ENCODE measurements around the gene RAP1GAP2.
"Not testable (repeated sequence)": the region's sequence is repeated elsewhere in the genome, so short reads cannot be mapped to it uniquely, and the experiment has no call there.

Gene RAP1GAP2

DNA sequence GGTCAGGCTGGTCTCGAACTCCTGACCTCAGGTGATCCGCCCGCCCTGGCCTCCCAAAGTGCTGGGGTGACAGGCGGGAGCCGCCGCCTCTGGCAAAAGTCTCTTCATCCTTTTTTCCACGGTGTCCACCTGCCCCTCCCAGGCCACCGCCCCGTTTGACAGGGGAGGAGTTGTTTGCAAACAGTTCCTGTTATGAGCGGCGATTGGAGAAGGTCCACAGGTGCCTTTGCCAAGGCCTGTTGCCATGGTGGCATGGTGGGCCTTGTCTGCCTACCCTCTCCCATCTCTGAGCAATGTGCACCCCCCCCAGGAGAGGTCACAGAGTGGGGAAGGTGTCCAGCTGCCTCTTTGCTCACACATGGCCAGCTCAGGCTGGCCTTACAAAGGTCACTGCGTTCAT lies 16.0 kb upstream of the RAP1GAP2 start:
- TF ChIP-seq, protein P1, sequence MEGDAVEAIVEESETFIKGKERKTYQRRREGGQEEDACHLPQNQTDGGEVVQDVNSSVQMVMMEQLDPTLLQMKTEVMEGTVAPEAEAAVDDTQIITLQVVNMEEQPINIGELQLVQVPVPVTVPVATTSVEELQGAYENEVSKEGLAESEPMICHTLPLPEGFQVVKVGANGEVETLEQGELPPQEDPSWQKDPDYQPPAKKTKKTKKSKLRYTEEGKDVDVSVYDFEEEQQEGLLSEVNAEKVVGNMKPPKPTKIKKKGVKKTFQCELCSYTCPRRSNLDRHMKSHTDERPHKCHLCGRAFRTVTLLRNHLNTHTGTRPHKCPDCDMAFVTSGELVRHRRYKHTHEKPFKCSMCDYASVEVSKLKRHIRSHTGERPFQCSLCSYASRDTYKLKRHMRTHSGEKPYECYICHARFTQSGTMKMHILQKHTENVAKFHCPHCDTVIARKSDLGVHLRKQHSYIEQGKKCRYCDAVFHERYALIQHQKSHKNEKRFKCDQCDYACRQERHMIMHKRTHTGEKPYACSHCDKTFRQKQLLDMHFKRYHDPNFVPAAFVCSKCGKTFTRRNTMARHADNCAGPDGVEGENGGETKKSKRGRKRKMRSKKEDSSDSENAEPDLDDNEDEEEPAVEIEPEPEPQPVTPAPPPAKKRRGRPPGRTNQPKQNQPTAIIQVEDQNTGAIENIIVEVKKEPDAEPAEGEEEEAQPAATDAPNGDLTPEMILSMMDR (IDR thresholded peaks at IDR 0.05; ENCODE audit: low read depth, low read length): no peak
- H3K4me3 ChIP-seq (ENCODE audit: low read depth, low read length): no peak overlapping the region

DNA sequence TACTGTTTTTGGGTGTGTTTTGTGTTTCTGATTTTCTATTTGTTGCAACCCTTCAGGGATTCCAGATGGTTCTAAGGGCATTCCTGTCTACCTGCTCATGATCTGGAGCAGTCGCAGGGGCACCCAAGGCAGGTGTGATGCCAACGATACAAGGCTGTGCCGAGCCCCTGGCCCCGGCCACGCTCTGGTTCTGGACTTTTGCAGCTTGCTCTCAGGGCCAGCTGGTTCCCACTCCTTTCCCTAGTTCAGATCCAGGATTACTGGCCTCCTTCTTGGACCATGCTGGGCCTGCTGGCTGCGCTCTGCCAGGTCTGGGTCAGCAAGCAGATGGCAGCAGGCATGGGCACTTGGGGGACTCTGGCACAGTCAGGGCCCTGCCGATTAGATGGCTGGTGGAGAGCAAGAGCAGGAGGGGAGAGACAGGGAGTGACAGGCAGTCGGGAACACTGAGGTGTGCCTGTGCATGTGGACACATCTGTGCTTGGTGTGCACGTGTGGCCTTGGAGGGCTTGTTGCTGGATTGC lies 15.2 kb upstream of the RAP1GAP2 start:
- no peak overlapping the region for H3K4me3 ChIP-seq (ENCODE audit: low read depth, low read length)
- TF ChIP-seq, protein P1 (IDR thresholded peaks at IDR 0.05; ENCODE audit: low read depth, low read length): no peak

DNA sequence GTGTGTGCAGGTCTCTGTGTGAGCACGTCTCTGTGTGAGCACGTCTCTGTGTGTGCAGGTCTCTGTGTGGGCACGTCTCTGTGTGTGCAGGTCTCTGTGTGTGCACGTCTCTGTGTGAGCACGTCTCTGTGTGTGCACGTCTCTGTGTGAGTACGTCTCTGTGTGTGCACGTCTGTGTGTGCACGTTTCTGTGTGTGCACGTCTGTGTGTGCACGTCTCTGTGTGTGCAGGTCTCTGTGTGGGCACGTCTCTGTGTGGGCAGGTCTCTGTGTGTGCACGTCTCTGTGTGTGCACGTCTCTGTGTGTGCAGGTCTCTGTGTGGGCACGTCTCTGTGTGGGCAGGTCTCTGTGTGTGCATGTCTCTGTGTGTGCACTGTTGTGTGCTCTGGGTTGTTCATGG lies 14.6 kb upstream of the RAP1GAP2 start:
- H3K4me3 ChIP-seq (ENCODE audit: low read depth, low read length): not testable (repeated sequence)

DNA sequence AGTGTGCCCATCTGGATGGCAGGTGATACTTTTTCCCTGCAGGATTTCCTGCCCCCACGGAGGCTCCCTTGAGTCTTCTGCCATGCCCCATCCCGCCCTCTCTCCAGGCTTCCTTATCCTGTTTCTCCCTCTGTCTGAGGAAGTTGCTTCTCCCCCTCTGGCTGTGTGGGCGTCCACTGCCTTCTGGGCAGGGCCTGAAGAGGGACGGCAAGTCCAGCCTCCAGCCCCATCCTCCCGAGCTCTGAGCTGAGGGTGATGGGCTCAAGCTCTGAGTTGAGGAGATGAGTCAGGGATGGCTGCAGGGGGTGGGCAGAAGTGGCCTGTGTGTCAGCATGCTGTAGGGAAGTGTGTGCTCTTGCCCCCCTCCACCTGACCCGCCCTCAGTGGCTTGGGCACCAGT lies 14.2 kb upstream of the RAP1GAP2 start:
- TF ChIP-seq, protein P1 (IDR thresholded peaks at IDR 0.05; ENCODE audit: low read depth, low read length): no peak
- no peak overlapping the region for H3K4me3 ChIP-seq (ENCODE audit: low read depth, low read length)

DNA sequence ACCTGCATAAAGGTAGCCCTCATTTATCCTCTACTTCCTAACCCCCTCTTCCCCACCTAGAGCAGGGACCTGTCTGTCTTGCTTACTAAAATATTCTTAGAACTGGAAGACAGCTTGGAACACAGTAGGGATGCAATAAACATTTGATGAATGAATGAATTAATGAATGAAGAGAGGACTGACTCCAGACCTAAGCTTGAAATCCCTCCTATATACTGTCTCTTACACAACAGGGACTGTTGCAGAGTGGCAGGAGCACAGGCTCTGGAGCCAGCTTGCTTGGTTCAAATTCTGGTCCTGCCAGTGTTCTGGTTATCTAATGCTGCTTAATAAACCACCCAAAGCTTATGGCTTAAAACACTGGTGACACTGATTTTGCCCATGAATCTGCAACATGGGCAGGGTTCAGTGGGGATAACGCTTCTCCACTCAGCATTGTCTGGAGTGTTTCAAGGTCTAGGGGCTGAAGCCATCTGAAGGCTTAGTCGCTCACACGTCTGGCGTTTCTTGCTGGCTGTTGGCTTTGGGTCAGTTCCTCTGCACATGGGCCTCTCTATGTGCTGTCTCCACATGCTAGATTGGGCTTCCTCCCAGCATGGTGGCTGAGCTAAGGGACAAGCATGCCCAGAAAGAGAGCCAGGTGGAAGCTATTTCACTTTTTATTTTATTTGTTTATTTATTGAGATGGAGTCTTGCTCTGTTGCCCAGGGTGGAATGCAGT lies 12.8 kb upstream of the RAP1GAP2 start:
- no peak overlapping the region for H3K4me3 ChIP-seq (ENCODE audit: low read depth, low read length)
- TF ChIP-seq, protein P1 (IDR thresholded peaks at IDR 0.05; ENCODE audit: low read depth, low read length): no peak

DNA sequence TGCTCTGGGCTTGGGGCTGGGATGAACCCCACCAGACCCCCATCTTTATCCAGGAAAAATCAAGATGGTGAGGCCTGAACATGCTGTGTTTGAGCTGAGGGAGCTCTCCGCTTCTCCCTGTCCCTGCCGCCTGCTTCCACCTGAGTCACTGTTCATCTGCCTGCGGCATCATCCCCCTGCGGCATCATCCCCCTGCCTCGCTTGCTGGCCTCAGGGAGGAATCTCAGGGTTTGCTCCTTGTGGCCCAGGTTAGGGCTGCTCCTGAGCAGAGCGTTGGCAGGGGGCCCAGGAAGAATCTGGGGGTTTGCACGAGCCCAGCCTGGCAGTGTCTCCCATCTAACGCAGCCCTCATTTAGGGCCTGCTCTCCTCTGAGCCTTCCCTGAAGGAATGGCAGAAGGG lies 11.4 kb upstream of the RAP1GAP2 start:
- TF ChIP-seq, protein P1 (IDR thresholded peaks at IDR 0.05; ENCODE audit: low read depth, low read length): no peak
- no peak overlapping the region for H3K4me3 ChIP-seq (ENCODE audit: low read depth, low read length)

DNA sequence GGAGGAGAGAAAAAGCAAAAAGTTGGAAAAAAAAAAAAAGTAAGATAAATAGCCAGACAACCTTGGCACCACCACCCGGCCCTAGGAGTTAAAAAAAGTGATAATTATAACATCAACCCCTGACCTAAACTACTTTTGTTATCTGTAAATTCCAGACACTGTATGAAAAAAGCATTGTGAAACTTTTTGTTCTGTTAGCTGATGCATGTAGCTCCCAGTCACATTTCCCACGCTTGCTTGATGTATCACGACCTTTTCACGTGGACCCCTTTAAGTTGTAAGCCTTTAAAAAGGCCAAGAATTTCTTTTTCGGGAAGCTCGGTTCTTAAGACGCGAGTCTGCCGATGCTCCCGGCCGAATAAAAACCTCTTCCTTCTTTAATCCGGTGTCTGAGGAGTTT lies 10.9 kb upstream of the RAP1GAP2 start:
- H3K4me3 ChIP-seq (ENCODE audit: low read depth, low read length): not testable (repeated sequence)

DNA sequence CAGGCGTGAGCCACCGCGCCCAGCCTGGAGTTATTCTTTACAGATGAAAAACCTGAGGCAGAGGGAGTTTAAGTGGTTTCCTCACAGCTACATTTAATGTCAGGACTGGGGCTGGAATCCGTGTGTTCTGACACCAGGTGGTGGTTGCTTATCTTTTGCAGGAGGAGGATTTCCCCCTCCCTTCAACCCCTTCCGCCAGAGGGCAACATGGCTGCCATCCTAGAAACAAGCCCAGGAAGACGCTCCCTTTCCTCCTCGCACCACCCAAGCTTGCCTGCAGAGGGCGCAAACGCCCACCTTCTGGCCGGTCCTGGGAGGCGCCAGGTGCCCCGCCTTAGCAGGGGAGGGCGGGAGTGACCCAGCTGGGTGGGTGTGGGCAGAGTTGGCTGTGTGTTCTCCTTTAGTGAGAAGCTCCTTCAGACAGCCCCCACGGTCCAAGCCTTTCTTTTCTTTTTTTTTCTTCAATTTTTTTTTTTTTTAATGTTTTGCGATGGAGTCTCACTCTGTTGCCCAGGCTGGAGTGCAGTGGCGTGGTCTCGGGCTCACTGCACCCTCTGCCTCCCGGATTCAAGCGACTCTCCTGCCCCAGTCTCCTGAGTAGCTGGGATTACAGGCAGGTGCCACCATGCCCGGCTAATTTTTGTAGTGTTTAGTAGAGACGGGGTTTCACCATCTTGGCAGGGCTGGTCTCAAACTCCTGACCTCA lies 9.9 kb upstream of the RAP1GAP2 start:
- H3K4me3 ChIP-seq (ENCODE audit: low read depth, low read length): no peak overlapping the region
- TF ChIP-seq, protein P1 (IDR thresholded peaks at IDR 0.05; ENCODE audit: low read depth, low read length): peak; percentile 56
